GM10248 (cell line): ENCODE measurements around the gene PLAC1.

Experiments
- CTCF ChIA-PET: fragments of 300-600 bp; sonication (Branson Sonifier 250); formaldehyde crosslinking; extraction: SDS; loops from one replicate; lab custom pipeline; 2021; ENCODE audit warnings: antibody characterized with exemption; lab: Yijun Ruan, JAX
- POLR2A ChIA-PET: fragments of 350-650 bp; sonication (Branson Sonifier 250); formaldehyde crosslinking; extraction: SDS; loops from one replicate; lab custom pipeline; 2020; ENCODE audit warnings: antibody characterized with exemption; lab: Yijun Ruan, JAX
- DNase-seq: peaks from one replicate; pipeline ENCODE4 v3.0.0; 2012; ENCODE audit errors: extremely low spot score
- TF ChIP-seq, protein P1 (sequence below): IDR thresholded peaks from 2 replicates; pipeline ENCODE4 v1.5.1; 2012; ENCODE audit warnings: mild to moderate bottlenecking, low read depth; ENCODE audit errors: extremely low read depth, missing control alignments, control extremely low read depth

Gene PLAC1

DNA sequence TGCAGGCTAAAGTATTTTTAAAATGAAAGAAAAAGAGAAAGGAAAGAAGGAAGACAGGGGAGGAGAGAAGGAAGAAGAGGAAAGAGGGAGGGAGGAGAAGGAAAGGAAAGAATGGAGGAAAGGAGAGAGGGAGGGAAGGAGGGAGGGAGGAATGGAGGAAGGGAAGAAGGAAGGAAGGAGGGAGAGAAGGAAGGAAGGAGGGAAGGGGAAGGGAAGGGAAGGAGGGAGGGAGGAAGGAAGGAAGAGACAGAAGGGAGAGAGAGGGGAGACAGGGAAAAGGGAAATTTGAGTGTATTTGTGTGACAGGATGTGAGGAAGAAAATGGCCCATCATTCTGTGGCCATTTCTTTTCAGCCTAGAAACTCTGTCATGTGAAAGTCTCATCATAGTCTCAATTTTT lies 14.9 kb upstream of the PLAC1 start:
- CTCF ChIA-PET, result no interaction called here
- DNase-seq, result no peak
- POLR2A ChIA-PET, result no interaction called here
- TF ChIP-seq, protein P1, sequence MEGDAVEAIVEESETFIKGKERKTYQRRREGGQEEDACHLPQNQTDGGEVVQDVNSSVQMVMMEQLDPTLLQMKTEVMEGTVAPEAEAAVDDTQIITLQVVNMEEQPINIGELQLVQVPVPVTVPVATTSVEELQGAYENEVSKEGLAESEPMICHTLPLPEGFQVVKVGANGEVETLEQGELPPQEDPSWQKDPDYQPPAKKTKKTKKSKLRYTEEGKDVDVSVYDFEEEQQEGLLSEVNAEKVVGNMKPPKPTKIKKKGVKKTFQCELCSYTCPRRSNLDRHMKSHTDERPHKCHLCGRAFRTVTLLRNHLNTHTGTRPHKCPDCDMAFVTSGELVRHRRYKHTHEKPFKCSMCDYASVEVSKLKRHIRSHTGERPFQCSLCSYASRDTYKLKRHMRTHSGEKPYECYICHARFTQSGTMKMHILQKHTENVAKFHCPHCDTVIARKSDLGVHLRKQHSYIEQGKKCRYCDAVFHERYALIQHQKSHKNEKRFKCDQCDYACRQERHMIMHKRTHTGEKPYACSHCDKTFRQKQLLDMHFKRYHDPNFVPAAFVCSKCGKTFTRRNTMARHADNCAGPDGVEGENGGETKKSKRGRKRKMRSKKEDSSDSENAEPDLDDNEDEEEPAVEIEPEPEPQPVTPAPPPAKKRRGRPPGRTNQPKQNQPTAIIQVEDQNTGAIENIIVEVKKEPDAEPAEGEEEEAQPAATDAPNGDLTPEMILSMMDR, result no peak

DNA sequence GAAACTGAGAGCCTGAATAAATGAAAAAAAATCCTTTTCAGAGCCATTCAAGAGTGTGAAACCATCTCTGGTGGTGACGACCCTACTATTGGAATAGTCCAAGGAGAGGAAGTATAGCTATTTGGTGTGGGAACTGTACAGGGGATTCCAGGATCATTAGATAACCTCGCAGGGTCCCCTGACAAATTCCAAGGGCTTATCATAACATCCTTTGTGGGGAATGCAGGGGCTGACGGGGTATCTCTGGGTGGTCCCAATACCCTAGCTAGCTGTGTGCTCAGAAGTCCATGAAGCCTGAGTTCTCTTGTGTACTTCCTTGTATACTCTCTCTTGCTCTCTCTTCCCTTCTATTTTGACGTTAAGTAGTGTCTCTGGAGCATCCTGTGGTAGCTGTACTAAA lies 13.8 kb upstream of the PLAC1 start:
- CTCF ChIA-PET, result interaction anchor here (0.8 kb wide), 1 partner anchor 11 kb away, joined by 3 read pairs; no protein-coding TSS in a partner anchor
- no peak for DNase-seq
- TF ChIP-seq, protein P1, result no peak
- POLR2A ChIA-PET, result no interaction called here

DNA sequence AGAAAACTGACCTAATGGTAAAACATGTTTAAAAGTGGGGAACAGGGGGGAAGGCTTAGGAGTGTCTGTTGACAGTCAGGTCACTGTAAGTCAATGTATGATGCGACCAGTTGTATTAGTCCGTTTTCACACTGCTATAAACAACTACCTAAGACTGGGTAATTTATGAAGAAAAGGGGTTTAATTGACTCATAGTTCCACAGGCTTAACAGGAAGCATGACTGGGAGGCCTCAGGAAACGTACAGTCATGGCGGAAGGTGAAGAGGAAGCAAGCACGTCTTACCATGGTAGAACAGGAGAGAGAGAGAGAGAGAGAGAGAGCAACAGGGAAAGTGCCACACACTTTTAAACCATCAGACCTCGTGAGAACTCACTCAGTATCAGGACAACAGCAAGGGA lies 13.0 kb upstream of the PLAC1 start:
- POLR2A ChIA-PET, result no interaction called here
- DNase-seq, result no peak
- TF ChIP-seq, protein P1, result no peak
- CTCF ChIA-PET, result interaction anchor here (0.8 kb wide), 1 partner anchor 10 kb away, joined by 3 read pairs; no protein-coding TSS in a partner anchor

DNA sequence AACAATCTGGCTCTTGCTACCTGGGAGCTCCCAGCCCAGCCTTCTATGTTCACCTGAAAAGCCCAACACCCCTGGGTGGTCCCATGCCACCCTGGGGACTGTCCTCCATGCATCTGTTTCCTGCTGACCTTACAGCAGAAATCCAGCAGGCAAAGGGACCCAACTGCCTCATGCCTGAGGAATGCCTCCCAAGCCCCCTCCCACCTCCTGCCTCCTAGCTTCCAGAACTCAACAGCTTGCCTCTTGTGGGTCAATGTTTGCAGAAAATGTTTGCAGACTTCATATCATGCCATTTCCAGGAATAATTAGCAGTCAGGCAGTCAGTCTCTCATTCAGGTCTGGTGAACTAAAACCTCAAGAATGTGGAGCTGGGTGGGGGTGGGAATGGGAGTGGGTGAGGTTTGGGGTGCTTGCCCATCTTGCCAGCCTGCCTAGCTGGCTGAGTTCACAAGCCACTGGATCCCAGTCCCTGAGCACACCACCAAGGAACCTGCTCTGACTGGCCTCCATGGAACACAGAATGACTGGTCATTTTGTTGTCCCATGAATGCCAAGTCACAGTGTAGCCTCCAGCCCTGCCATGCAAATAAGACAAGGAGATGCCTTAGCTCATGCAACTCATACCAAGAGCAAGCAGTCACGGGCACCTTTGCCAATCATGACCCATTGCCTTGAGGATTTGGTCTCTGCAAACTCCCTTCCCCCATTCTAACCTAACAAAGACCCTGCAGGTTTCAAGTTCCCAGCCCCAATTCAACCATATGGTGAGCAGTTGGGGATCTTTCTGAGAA lies 12.1 kb upstream of the PLAC1 start:
- TF ChIP-seq, protein P1, result no peak
- CTCF ChIA-PET, result no interaction called here
- no peak for DNase-seq
- POLR2A ChIA-PET, result no interaction called here

DNA sequence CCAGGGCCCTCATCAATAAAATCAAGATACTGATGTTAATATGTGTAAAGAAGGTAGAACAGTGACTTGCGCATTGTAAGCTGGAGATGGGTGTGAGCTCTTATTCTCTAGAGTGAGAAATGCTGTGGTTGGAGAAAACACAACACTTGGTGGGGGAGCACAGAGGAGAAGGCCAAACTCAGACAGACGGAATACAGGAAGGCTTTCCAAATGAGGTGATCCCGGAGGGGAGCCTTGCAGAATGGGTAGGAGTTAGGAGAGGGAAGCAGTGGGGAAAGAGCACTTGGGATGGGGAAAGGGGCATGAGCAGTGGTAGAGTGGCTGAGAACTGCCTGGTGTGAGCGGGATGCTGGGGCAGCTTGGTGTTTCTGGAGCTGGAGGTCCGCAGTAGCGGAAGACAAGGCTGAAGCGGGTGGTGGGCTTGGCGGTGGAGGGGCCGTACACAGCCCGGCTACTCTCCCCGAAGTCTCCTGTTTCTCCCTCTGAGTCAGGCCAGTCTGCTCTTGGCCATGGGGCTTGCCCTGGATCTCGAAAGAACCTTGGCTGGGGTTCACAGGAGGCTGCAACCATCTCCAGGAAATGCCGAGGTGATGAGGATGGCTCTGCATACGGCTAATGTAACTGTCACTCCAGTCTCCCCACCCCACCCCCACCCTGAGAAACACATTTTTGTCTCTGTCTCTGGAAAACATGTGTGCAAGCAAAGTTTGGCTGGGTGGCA lies 11.3 kb upstream of the PLAC1 start:
- DNase-seq, result no peak
- ChIA-PET POLR2A (no interaction called here), CTCF (no interaction called here)
- TF ChIP-seq, protein P1, result no peak

DNA sequence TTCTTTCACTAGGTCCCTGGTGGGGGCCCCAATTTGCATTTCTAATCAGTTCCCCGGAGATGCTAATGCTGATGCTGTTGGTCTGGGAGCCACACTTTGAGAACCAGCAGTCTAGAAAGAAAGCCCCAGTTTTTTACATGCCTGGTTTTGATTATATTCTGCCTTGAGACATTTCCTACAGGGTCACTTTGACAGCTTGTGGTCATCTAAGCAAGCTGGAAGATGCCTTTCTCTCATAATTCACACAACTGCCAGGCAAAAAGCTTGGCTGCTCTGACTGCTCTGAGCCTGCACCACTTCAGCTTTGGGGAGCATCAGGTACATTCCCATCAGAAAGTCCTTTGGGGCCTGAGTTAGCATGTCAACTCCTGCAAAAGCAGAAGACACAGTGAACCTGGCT lies 5.9 kb upstream of the PLAC1 start:
- no peak for DNase-seq
- ChIA-PET POLR2A (no interaction called here), CTCF (no interaction called here)
- TF ChIP-seq, protein P1, result no peak
